ENCODE measurements around the gene BAIAP2.

BAIAP2 gene

DNA sequence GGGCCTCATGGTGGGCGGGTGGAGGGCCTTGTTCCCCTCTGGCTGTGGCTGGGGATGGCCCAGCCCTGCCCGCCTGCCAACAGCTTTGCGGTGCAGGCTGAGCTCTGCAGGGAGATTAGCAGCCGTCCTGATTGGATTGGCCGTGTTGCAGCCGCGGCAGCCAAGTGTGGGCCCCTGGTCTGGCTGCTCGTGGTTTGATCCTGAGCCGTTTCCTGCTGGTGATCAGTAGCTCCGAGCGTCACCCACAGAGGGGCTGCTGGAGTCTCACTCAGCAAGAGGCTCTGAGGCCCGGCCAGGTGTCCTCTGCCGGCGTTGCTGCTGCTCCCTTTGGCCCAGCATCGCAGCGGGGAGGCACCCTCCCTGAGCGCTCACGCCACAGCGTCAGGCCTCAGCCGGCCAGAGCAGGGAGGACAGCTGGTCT is 32.5 kb downstream of the BAIAP2 start:
- H4K20me1 ChIP-seq = peaks cover 0 to 79% (median 40%) of the 10 kb centered on the region in 11 experiments; a peak in 18 of 22 replicates
- peaks cover 94 to 98% (median 97%) of the 10 kb centered on the region in 11 experiments for H3K27me3 ChIP-seq
- 0 out of 22 replicates have a peak overlapping the region, but pooled peaks of 3 of the 11 experiments have one; percentile 19 to 37 (median 19) for H3K9ac ChIP-seq
- no peak for TF ChIP-seq Cebpa-rat (IDR thresholded peaks at IDR 0.05)
- no peaks in the 10 kb centered on the region for H3K36me3 ChIP-seq
- peak overlapping the region in 10 of 11 experiments; percentile 32 to 88 (median 75); a peak in 20 of 22 replicates for H3K4me2 ChIP-seq
- H3K27ac ChIP-seq = no peak overlapping the region
- H3K4me3 ChIP-seq = no peak overlapping the region; a peak in 2 of 20 replicates
- H3K4me1 ChIP-seq = peaks cover 28 to 69% (median 54%) of the 10 kb centered on the region in 10 experiments
- no peaks in the 10 kb centered on the region for H3K9me3 ChIP-seq (replicated peaks in 1 of 11)

DNA sequence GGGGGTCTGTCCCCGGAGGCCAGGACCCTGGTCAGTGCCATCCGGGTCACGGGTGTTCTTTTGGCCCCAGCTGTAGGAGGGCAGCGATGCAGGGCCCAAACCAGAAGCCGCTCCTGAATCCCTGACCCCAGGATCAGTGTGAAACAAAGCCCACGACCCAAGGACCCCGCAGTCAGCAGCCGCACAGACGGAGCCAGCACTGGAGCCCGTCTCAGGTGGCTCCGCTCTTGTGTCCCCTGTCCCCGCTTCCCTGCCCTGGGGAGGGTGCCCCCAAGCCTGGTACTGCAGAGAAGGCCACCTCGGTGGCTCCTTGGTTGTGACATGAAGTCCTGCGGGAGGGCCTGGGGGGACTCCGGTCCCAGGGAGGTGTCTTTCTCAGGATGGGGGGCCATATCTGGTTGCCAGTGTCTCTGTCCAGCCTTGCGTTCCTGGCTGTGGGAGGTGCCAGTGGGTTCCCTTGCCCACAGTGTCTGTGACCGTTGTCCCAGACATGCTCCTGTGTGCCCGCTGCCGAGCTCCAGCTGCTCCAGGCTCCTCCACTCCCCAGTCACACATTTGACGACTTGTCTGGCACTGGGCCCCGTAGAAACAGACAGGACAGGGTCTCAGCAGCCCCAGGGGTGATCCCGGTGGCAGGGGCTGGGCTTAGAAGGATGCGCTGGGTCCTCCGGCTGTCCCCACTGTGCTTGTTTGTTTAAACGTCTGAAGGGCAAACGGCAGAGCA is 33.6 kb downstream of the BAIAP2 start:
- Histone ChIP-seq H3K27me3 (peaks cover 98 to 100% (median 100%) of the 10 kb centered on the region in 11 experiments), H3K9ac (no peak overlapping the region), H4K20me1 (peaks cover 0 to 80% (median 40%) of the 10 kb centered on the region in 11 experiments; a peak in 18 of 22 replicates), H3K4me1 (peaks cover 24 to 74% (median 59%) of the 10 kb centered on the region in 10 experiments), H3K36me3 (no peaks in the 10 kb centered on the region), H3K9me3 (replicated peaks in 1 of 11) (no peaks in the 10 kb centered on the region), H3K4me2 (peak overlapping the region in 6 of 11 experiments; percentile 75 to 88 (median 85); a peak in 7 of 22 replicates), H3K27ac (no peak overlapping the region), H3K4me3 (no peak overlapping the region)
- TF ChIP-seq Cebpa-rat (IDR thresholded peaks at IDR 0.05) = no peak

DNA sequence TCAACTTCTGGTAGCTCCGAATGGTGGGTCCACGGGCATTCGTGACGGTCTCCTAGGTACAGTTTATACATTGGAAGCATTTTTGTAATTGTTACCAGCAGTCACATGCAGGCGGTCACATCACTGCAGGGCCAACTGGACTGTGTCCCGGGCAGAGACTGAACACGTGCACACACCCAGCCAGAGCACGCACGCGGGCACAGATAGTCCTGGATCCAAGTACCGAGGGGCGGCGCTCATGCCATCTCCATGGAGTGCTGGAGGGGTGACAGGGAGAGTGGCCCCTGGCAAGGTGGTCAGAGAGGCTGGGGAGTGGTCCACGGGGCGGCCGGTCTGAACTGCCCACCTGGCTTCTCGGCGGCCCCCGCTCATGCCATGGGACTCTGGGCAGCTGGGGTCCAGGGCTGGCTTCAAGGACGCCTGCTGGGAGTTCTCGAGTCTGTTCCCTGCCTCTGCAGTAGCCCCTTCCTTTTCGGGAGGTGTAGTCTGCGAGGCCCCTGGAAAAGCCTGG is 34.2 kb downstream of the BAIAP2 start:
- Histone ChIP-seq H3K27me3 (peaks cover 98 to 100% (median 100%) of the 10 kb centered on the region in 11 experiments), H3K4me1 (peaks cover 18 to 74% (median 59%) of the 10 kb centered on the region in 10 experiments), H3K4me2 (no peak overlapping the region), H3K9me3 (replicated peaks in 1 of 11) (no peaks in the 10 kb centered on the region), H3K36me3 (no peaks in the 10 kb centered on the region), H3K4me3 (no peak overlapping the region), H4K20me1 (peaks cover 0 to 80% (median 35%) of the 10 kb centered on the region in 11 experiments; a peak in 18 of 22 replicates), H3K27ac (no peak overlapping the region), H3K9ac (no peak overlapping the region)
- no peak for TF ChIP-seq Cebpa-rat (IDR thresholded peaks at IDR 0.05)

DNA sequence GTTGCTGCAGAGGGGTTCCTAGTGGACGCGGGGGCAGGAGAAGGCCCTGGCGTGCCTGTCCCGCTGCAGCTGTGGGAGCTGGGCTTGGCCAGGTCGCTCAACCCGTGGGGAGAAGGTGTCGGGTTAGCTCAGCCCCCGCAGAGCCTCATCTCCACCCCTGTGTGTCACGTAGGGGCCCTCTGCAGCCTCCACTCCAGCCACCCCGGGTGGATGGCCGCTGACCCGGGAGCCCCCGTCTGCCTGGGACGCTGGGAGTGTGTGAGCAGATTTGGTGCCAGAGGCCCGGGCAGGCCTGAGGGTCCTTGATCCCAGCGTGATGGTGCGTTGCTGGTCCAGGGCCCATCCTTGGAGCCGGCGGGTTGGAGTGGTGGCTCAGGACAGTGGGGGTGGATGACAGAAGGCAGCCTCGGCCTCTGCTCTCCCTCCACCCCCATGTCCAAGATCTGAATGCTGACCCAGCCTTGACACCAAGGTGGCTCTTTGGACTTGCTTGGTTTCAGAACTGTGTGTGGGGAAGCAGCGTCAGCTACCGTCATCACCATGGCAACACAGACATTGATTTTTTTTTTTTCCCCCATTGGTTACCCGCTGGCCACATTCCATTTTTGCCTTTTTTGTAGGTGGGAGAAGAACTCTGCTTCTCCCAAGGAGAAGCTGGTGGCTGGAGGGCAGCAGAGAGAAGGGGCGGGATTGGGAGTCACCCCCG is 35.7 kb downstream of the BAIAP2 start:
- peaks cover 98 to 100% (median 100%) of the 10 kb centered on the region in 11 experiments for H3K27me3 ChIP-seq
- H3K9ac ChIP-seq = no peak overlapping the region
- H3K4me1 ChIP-seq = peaks cover 15 to 78% (median 67%) of the 10 kb centered on the region in 10 experiments
- no peak overlapping the region for H3K27ac ChIP-seq
- peaks cover 0 to 81% (median 35%) of the 10 kb centered on the region in 11 experiments; a peak in 18 of 22 replicates for H4K20me1 ChIP-seq
- H3K4me2 ChIP-seq = peak overlapping the region in 9 of 11 experiments; percentile 61 to 82 (median 74); a peak in 12 of 22 replicates
- H3K36me3 ChIP-seq = no peaks in the 10 kb centered on the region
- H3K4me3 ChIP-seq = no peak overlapping the region
- H3K9me3 ChIP-seq (replicated peaks in 1 of 11) = no peaks in the 10 kb centered on the region
- no peak for TF ChIP-seq Cebpa-rat (IDR thresholded peaks at IDR 0.05)

DNA sequence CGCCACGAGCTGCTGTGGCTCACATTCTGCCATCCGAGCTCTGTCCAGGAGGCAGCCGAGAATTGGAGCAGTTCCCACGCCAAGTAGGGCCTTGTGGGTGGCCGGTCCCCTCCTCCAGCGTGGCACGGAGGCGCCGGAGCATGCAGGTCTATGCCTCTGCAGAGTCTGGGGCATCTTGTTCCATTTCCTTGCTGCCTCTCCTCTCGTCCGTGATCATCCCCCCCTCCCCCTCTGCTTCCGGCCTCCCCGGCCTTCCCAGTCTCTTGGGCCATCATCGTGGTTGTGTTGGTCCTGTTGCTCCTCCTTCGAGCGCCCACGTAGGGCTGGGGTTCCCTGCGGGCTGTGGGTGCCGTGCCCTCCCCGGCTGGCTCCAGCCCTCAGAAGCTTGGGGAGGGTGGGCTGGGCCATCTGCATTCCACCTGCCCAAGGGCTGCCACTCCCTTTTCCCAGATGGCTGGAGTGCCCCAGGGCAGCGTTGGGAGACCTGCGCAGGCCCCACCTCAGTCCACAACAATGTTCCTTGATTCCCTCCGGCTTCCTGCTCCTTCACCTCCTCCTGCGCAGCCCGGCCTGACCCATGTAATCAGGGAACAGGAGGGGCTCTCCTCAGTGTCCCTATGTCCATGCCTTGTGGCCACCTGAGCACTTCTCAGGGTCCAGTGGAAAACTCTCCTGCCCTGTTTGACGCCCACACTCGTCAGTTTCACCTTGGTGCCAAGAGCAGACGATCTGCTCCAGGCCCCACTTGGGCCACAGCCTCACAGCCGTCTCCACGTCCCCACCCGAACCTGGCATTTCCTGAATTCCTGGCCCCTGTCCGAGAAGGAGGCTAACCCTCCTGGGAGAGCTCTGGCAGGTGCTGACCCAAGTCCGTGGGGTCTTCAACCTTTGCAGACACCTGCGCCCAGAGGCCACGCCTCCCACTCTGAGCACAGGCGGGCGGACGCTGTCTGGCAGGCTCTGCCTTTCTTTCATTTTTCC is 37.1 kb downstream of the BAIAP2 start:
- peak overlapping the region in 3 of 11 experiments; percentile 68 to 76 (median 68); a peak in 4 of 22 replicates for H3K27ac ChIP-seq
- H3K4me2 ChIP-seq = peak overlapping the region; percentile 50 to 82 (median 71)
- H3K9me3 ChIP-seq (replicated peaks in 1 of 11) = no peaks in the 10 kb centered on the region
- TF ChIP-seq Cebpa-rat (IDR thresholded peaks at IDR 0.05) = no peak
- peaks cover 99 to 100% (median 100%) of the 10 kb centered on the region in 11 experiments for H3K27me3 ChIP-seq
- peaks cover 15 to 69% (median 58%) of the 10 kb centered on the region in 10 experiments for H3K4me1 ChIP-seq
- H4K20me1 ChIP-seq = peaks cover 0 to 75% (median 27%) of the 10 kb centered on the region in 11 experiments; a peak in 17 of 22 replicates
- H3K4me3 ChIP-seq = no peak overlapping the region
- no peaks in the 10 kb centered on the region for H3K36me3 ChIP-seq
- no peak overlapping the region; a peak in 1 of 22 replicates for H3K9ac ChIP-seq

DNA sequence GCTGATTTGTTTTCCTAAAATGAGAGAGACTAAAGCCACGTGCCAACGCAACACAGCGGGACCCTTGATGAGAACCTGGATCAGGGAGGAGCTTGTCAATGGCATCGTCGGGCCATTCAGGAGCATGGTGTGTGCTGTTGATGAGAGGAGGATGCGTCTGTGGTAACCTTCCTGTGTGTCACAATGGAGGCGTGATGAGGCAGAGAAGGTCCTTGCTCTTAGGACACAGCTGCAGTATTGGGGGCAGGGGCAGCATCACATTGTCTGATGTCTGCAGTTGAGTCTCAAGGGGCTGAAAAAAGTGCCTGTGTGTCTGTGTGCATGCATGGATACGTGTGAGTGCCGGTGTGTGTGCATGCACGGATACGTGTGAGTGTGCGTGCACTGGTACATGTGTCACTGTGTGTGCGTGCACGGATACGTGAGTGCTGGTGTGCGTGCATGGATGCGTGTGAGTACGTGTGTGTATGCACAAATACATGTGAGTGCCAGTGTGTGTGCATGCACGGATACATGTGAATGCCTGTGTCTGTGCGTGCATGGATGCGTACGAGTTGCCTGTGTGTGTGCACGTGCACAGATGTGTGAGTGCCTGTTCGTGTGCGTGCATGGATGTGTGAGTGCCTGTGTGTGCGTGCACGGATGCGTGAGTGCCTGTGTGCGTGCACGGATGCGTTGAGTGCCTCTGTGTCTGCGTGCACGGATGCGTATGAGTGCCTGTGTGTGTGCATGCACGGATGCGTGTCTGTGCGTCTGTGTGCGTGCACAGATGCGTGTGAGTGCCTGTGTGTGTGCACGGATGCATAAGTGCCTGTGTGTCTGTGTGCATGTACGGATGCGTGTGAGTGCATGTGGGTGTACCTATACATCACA is 39.3 kb downstream of the BAIAP2 start:
- Histone ChIP-seq H4K20me1 (peaks cover 0 to 64% (median 26%) of the 10 kb centered on the region in 11 experiments; a peak in 17 of 22 replicates), H3K9me3 (replicated peaks in 1 of 11) (no peaks in the 10 kb centered on the region), H3K36me3 (no peaks in the 10 kb centered on the region), H3K27me3 (peaks cover 93 to 100% (median 99%) of the 10 kb centered on the region in 11 experiments), H3K27ac (peak overlapping the region in 8 of 11 experiments; percentile 15 to 76 (median 62); a peak in 15 of 22 replicates), H3K4me3 (no peak overlapping the region), H3K4me2 (peak overlapping the region in 10 of 11 experiments; percentile 13 to 82 (median 72); a peak in 19 of 22 replicates), H3K9ac (peak overlapping the region in 6 of 11 experiments; percentile 1 to 64 (median 58); a peak in 9 of 22 replicates), H3K4me1 (peaks cover 9 to 55% (median 47%) of the 10 kb centered on the region in 10 experiments)
- TF ChIP-seq Cebpa-rat (IDR thresholded peaks at IDR 0.05) = peak in 5 of 11 experiments; percentile 21 to 87 (median 80); a peak in 5 of 22 replicates

DNA sequence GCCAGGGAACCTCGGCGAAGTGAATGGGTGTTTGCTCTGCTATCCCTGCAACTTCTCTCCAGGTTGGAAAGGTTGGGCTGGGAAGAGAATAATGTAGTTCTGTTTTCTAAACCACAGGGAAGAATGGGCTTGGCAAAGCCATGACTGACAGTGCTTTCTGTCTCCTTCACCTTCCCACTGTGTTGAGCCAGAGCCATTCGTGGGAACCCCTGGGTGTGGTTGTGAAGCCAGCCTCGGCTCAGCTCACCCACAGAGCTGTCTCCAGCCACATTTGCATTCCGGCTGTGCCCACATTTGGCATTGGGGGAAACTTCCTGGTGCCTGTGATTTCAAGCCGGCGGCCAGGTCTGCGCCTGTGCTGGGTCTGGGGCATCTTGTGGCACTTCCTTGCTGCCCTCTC is 39.9 kb downstream of the BAIAP2 start:
- Histone ChIP-seq H3K9ac (no peak overlapping the region), H3K4me2 (peak overlapping the region in 10 of 11 experiments; percentile 13 to 82 (median 72); a peak in 17 of 22 replicates), H3K4me1 (peaks cover 11 to 60% (median 52%) of the 10 kb centered on the region in 10 experiments), H4K20me1 (peaks cover 0 to 67% (median 25%) of the 10 kb centered on the region in 11 experiments; a peak in 17 of 22 replicates), H3K4me3 (no peak overlapping the region), H3K36me3 (no peaks in the 10 kb centered on the region), H3K27me3 (peaks cover 93 to 100% (median 99%) of the 10 kb centered on the region in 11 experiments), H3K9me3 (replicated peaks in 1 of 11) (no peaks in the 10 kb centered on the region), H3K27ac (peak overlapping the region in 3 of 11 experiments; percentile 17 to 31 (median 30); a peak in 3 of 22 replicates)
- TF ChIP-seq Cebpa-rat (IDR thresholded peaks at IDR 0.05) = no peak
